Forelimb muscle (tissue), 1 donor: ENCODE results near the gene SERPINA3. TPM values are rescaled to one million over a fixed set of nuclear protein-coding genes. Genes with fewer than 3 reads are reported as not detected.

Experiments used
- DNase-seq: peaks from one replicate; pipeline ENCODE4 v3.0.0-alpha.2; 2013; ENCODE audit warnings: low read depth
- polyA plus RNA-seq: library from polyadenylated mRNA; unstranded; fragments of 120-200 nt; gene quantifications from one replicate; pipeline ENCODE4 v1.2.1, GENCODE V29; 2013; ENCODE audit not compliant: insufficient read length

SERPINA3 gene
- polyA plus RNA-seq, 1 donor: not detected

- no peak for DNase-seq
Observed at GRCh38 chr14:94613720-94614644, 1.8 kb downstream of the SERPINA3 start.

DNA sequence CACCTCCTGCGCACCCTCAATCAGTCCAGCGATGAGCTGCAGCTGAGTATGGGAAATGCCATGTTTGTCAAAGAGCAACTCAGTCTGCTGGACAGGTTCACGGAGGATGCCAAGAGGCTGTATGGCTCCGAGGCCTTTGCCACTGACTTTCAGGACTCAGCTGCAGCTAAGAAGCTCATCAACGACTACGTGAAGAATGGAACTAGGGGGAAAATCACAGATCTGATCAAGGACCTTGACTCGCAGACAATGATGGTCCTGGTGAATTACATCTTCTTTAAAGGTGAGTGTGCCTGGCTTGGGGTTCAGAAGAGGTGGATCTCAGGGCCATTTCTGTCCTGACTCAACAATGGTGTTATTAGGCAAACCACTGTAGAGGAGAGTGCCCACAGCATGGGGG is 2.6 kb downstream of the SERPINA3 start:
- no peak for DNase-seq

DNA sequence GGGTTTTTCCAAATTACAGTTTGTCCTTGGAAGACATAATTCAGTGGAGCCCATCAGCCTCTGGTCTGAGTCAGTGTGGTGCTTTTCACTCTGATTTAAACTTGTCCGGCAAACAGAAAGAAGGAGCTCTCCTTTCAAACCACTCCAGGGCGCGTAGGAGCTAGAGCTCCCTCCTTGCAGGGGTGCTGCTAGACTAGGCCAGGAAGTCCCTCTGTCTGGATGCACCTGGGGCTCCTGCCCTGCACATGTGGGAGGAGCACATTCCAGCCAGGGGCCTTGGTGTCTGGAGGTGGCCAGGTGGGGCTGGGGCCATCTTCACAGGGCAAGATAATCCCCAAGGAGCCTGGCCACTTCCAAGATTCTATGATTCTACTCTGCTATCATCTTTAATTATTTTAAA is 3.1 kb downstream of the SERPINA3 start:
- no peak for DNase-seq

- DNase-seq: no peak
Observed at GRCh38 chr14:94615823-94616570, 3.8 kb downstream of the SERPINA3 start.

DNA sequence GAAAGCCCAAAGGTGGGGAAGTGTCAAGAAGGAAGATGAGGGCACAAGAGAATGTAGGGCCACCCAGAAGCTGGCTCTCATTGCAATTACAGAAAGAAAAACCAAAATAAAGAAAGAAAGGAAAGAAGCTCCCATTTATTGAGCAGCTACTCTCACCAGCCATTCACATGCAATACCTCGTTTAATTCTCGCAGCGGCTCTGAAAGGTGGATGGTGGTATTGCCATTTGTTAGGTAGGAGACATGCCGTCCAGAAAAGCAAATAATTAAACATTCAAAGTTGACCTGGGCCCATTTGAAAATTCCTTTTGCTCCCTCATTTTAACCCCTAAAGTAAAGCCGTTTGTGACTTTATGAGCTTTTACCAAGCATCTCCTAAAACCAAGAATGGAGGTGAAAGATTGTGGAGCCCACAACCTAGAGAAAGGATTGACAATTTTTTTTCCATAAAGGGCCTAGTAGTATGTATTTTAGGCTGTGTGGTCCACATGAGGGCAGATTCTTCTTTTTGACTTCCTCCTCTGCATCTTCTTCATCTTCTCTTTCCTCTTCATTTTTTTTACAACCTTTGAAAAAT is 5.3 kb downstream of the SERPINA3 start:
- DNase-seq: no peak

GRCh38 chr14:94617988-94618822 is 6.0 kb downstream of the SERPINA3 start:
- no peak for DNase-seq

- no peak for DNase-seq
Observed at GRCh38 chr14:94619297-94619696, 7.1 kb downstream of the SERPINA3 start.

DNA sequence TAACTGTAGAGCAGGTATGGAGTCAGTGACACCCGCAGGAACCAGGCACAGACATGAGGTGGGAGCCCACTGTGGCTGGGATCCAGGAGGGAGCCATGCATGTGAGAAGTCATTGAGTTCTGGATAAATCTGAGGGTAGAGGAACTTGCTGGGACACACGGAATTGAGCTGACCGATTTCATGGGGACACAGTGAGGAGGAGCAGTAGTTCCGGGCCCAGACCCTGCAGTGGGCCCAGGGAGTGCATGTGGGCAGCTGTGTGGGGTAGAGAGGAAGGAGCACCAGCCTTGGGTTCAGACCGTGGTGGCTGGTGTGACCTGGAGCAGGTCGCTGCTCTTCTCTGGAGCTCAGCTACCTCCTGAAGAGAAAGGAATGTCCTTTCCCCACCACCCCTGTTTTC is 8.4 kb downstream of the SERPINA3 start:
- no peak for DNase-seq

DNA sequence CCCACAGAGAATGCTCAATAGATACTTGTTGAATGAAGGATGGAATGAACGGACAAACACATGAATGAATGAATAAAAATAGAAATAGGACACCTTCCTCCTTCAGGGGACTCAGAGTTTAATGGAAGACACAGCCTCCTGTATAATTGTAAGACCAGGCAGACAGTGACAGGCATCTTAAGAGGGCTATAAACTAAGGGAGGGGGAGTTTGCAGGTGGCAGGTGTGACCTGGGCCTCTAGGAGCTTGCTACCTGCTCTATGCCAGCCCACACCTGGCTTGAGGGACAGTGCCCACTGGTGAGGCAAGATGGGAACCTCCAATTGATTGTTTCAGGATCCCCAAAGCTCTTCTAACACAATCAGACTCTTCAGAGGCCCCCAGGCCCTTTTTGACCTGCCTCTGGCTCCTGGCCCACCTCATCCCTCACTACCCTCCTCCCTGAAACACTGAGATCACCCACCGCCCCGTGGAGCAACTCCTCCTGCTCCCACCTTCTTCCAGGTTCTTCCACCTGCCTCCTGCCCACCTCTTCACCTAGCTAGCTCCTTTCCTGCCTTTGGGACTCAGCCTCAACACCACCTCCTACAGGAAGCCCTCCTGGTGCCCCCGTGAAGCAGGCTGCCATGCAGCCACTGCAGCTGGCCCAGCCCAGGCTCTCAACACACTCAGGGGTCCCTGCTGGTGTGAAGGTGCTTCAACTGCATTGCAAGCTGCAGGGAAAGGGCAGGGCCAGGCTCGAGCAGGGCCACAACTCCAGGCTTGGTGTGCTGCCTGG is 9.4 kb downstream of the SERPINA3 start:
- DNase-seq: no peak

- DNase-seq: no peak
Observed at GRCh38 chr14:94622653-94623421, 10.6 kb downstream of the SERPINA3 start.

DNA sequence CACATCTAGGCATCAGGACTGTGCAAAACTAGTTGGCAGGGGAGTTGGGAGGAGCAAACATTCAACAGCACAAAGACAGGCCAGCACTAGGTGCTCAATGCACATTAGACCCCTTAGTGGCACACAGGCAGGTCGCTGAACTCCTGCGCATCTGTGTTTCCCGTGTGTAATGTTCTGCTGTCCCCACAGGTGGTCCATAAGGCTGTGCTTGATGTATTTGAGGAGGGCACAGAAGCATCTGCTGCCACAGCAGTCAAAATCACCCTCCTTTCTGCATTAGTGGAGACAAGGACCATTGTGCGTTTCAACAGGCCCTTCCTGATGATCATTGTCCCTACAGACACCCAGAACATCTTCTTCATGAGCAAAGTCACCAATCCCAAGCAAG is 11.2 kb downstream of the SERPINA3 start:
- no peak for DNase-seq

DNA sequence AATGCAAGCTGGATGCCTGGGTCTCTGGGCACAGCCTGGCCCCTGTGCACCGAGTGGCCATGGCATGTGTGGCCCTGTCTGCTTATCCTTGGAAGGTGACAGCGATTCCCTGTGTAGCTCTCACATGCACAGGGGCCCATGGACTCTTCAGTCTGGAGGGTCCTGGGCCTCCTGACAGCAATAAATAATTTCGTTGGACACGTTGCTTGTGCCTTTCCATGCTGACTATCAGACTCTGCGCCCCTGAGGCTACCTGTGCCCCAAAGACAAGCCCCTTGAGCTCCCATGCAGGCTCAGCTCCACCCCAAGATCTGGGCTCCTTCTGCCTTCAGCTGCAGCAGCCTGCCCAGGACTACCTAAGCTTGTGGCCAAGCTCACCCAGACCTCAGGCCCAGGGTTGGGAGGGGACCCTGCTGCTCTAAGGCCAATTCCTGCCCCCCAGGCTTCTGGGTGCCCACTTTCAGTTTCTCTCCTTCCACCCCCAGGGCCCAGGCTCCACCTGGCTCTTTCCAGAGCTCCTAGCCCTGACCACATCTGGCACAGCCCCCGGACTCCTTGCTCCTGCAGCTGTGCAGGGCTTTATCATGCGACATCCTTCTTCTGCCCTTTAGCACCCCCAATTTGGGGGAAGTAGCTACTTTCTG is 11.8 kb downstream of the SERPINA3 start:
- DNase-seq: no peak

DNA sequence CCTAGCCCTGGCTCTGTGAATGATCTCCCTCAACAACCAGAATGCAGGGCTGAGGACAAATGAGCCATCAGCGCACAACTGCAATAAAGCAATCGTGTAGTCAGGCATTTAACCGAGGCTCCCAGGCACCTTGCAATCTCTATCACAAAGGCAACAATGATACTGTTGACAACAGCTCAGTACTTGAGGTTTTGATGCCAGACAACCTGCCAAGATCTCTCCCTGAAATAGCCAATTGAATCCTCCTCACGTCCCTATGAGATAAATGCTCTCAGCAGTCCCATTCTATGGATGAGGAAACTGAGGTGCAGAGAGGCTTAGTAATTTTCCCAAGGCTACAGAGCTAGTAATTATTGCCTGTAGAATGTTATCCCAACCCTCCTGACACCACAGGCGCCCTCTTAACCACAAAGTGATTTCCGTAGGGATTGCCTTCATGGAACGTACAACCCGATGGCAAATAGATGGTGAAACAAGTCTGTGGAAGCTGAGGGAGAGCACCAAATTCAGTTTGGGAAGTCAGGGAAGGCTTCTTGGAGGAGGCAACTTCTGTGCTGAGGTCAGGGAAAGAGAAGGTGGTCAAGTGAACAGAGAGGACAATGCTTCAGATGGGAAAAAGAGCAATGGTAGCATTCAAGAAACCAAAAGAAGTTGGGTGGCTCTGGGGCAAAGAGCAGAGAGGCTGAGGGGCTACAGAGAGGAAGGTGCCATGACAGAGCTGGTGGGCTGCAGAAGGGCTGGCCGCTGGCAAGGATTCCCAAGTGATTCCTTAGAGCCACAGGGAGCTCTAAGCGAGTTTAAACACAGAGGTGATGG is 12.6 kb downstream of the SERPINA3 start:
- DNase-seq: no peak

DNA sequence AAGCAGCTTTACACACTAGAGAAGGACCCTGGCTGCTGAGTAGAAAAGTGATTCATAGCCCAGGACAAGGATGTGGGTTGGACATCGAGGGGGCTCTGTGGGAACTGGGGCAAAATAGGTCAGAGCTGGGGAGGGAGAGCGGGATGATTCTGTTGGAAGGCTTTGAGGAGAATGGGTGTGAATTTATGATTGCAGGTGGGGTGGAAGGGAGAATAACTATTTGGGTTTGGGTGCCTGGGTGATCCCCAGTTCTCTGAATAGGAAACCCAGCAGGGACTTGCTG is 13.1 kb downstream of the SERPINA3 start:
- no peak for DNase-seq

DNA sequence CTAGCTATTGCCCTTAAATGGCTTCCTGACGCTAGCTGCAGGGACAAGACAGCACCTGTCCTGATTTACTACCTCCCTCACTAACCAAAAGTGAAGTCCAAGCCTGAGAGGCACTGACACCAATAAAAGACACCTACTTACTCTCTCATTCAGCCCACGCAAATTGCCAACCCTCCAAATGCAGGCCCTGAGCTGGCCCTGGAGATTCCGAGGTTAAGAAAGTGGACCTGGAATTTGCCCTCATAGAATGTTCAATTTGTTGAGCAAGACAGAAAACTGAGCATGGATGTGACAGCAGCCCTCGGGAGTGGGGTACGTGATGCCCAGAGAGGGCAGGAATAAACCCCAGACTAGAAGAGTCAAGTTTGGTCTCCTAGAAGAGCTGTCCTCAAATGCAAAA is 16.4 kb downstream of the SERPINA3 start:
- DNase-seq: no peak

DNA sequence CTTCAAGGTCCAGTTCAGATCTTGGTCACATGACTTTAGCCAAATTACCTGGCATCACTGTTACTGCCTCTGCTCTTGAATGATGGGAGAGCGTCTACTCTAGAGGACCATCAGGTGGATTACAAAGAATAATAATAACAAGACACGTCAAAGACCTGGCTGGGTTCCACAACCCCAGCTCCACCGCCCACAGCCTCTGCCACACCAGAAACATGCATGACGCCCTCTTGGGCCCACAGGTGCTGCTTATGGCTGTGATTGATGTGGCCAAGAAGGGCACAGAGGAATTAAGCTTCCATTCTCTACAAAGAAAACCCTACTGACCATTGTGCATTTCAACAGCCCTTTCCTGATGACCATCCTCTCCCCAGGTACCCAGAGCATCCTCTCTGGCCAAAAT is 18.2 kb downstream of the SERPINA3 start:
- no peak for DNase-seq

GRCh38 chr14:94631050-94631449 is 18.9 kb downstream of the SERPINA3 start:
- no peak for DNase-seq

DNA sequence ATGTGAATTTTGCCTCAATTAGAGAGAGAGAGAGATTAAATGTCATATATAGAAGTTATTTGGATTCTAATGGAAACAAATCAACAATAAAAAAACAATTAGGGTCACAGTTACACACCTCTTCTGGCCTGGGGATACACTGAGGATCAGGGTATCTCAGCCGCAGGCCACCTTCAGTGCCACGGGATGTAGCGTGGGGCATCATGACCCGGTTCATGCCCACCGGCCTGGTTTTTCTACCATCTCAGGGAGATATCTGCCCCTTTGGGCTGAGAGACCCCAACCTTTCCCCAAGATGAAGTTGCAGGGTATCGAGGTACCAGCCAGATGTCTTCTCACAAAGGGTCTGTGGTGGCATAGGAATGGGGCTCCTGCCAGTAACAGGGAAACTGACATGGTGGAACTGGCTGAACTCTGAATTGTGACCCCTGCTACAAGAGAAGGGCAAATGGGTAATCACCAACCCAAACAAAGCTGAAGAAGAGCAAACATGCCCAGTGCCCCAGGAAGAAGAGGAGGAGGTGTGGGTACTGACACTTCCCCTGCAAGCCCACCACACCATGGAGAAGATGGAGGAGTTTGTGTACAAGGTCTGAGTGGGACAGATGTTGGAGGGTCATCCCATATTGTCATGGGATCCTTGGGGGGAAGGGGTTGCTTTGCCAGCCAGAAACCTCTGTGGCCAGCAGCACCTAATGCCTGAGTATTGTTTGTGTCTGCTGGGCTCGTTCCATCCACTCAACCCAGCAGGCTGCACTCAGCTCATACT is 19.5 kb downstream of the SERPINA3 start:
- DNase-seq: no peak
